Gastrocnemius medialis (tissue), 4 donors: ENCODE measurements around the gene TPX2. TPM values are rescaled to one million over a fixed set of nuclear protein-coding genes. Genes with fewer than 3 reads are reported as not detected.

Experiments
- ATAC-seq, 2 donors: fragments of 150-250 bp; one replicate each; pipeline ENCODE4 v1.9.1; 2016
- DNase-seq, 2 donors: peaks; one replicate each; pipeline ENCODE4 v3.0.0-alpha.2; 2019
- H3K27ac ChIP-seq, 4 donors: fragments of 200-600 bp; sonication (generic); 1 replicate in 1 of 4; 2 replicates in 3 of 4; pipeline ENCODE4 v1.5.1; 2016 to 2018; ENCODE audit warnings: mild to moderate bottlenecking in 2 of 4, moderate library complexity in 1 of 4
- H3K27me3 ChIP-seq, 3 donors: fragments of 200-600 bp; sonication (generic) in 2 of 3; 1 replicate in 1 of 3; 2 replicates in 2 of 3; pipeline versions ENCODE4 v1.5.1 to v1.6.0; 2016 to 2019; ENCODE audit warnings: mild to moderate bottlenecking in 1 of 3, moderate library complexity in 1 of 3
- H3K36me3 ChIP-seq, 2 donors: fragments of 200-600 bp; sonication (generic) in 1 of 2; one replicate each; pipeline ENCODE4 v1.5.1; 2017 to 2018
- H3K4me1 ChIP-seq, 2 donors: fragments of 200-600 bp; sonication (generic) in 1 of 2; one replicate each; pipeline ENCODE4 v1.5.1; 2016 to 2017; ENCODE audit warnings: mild to moderate bottlenecking in 2 of 2
- H3K4me3 ChIP-seq, 4 donors: fragments of 200-600 bp; sonication (generic) in 3 of 4; 1 replicate in 1 of 4; 2 replicates in 3 of 4; pipeline ENCODE4 v1.5.1; 2016 to 2019; ENCODE audit warnings: mild to moderate bottlenecking in 2 of 4
- H3K9me3 ChIP-seq, 3 donors: fragments of 200-600 bp; sonication (generic) in 2 of 3; 1 replicate in 1 of 3; 2 replicates in 2 of 3; pipeline ENCODE4 v1.5.1; 2016 to 2019
- CTCF ChIP-seq, 5 experiments: fragments of 450-650 bp in 3 of 5; fragments of 200-600 bp in 2 of 5; sonication (generic) in 2 of 5; IDR thresholded peaks in 4 of 5; conservative IDR thresholded peaks in 1 of 5; 1 replicate in 4 of 5; 2 replicates in 1 of 5; pipeline ENCODE4 v1.5.1; 2016 to 2019; ENCODE audit warnings: antibody characterized with exemption in 5 of 5, mild to moderate bottlenecking in 3 of 5, moderate library complexity in 3 of 5
- POLR2A ChIP-seq, 2 donors: fragments of 450-650 bp; IDR thresholded peaks; one replicate each; pipeline ENCODE4 v1.6.1; 2017; ENCODE audit warnings: antibody characterized with exemption in 2 of 2, mild to moderate bottlenecking in 2 of 2, moderate library complexity in 2 of 2
- in situ Hi-C, 4 donors: fragments of 200-750 bp; cut with MboI; loops; one replicate each; pipeline versions ENCODE4 v1.15.0 to v1.8.0; 2017; ENCODE audit warnings: low sequenced_read_pairs in 4 of 4
- intact Hi-C: fragments of 100-400 bp; cut with DNase I; formaldehyde crosslinking; loops from one replicate; pipeline ENCODE4 v1.15.1; 2023; ENCODE audit warnings: low total_unique reads
- total RNA-seq, 4 donors: library from RNA; depleted of rRNA; stranded (reverse); fragments of >200 nt; gene quantifications; one replicate each; pipeline versions ENCODE4 v1.1.0 to v1.2.3, GENCODE V29; 2016

The TPX2 gene
- total RNA-seq, 4 donors from 2014 or later: 0.46 to 1.9 (median 1.0) TPM

DNA sequence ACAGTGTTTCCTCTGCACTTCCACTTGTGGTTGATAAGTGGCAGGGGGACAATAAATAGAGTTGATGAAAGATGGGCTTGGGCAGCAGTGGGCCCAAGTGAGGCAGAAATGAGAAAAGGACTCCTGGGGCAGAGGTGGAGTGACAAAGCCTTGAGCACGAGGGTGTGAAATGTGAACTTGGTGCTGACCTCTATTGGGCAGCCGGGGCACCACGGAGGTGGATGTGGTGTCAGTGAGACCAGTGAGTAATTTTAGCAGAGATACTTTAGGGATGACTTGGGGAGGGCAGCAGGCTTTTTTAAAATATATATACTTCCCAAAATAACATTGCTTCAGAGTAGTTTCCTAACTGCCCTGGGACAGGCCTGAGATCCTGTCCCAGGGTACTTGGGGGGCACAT lies 49.5 kb downstream of the TPX2 start:
- in situ Hi-C loops: no loop called here
- Histone ChIP-seq H3K27ac (peak overlapping the region in 2 of 4 donors; percentile 29 to 65), H3K4me3 (no peak overlapping the region), H3K4me1 (peaks cover 0 to 6% of the 10 kb centered on the region in 2 donors), H3K36me3 (no peaks in the 10 kb centered on the region), H3K9me3 (no peaks in the 10 kb centered on the region), H3K27me3 (no peaks in the 10 kb centered on the region)
- no peak for TF ChIP-seq CTCF (IDR thresholded peaks at IDR 0.05 in 4 of 5, conservative IDR thresholded peaks at IDR 0.05 in 1 of 5)
- no peak for TF ChIP-seq POLR2A (IDR thresholded peaks at IDR 0.05)
- peak; percentile 11 to 62 for DNase-seq
- intact Hi-C loops: loop anchor here (5.0 kb wide), 1 partner anchor 41 kb away; no protein-coding TSS in a partner anchor
- peak; percentile 90 to 97 for ATAC-seq

DNA sequence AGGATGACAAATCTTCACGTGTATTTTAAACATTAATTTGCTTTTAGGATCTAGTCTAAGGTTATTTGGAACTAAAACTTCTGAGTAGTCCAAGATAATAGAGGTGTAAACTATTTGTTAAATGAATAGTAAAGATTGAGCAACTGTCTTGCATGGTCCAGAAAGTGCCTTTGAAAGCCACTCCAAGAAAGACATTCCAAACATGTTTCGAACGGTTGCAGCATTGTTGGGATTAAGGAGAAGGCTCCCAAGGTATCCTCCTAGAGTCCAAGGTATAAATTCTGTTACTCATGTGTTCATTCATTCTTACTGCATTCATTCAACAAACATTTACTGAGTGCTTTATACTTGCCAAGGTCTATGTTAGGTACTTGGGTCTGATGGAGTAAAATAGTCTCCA lies 51.3 kb downstream of the TPX2 start:
- Histone ChIP-seq H3K9me3 (no peaks in the 10 kb centered on the region), H3K36me3 (no peaks in the 10 kb centered on the region), H3K4me1 (peaks cover 0 to 6% of the 10 kb centered on the region in 2 donors), H3K4me3 (no peak overlapping the region), H3K27ac (no peak overlapping the region), H3K27me3 (no peaks in the 10 kb centered on the region)
- intact Hi-C loops: no loop called here
- ATAC-seq (no peak), DNase-seq (no peak)
- in situ Hi-C loops: no loop called here
- TF ChIP-seq POLR2A (IDR thresholded peaks at IDR 0.05): no peak
- TF ChIP-seq CTCF (IDR thresholded peaks at IDR 0.05 in 4 of 5, conservative IDR thresholded peaks at IDR 0.05 in 1 of 5): no peak

DNA sequence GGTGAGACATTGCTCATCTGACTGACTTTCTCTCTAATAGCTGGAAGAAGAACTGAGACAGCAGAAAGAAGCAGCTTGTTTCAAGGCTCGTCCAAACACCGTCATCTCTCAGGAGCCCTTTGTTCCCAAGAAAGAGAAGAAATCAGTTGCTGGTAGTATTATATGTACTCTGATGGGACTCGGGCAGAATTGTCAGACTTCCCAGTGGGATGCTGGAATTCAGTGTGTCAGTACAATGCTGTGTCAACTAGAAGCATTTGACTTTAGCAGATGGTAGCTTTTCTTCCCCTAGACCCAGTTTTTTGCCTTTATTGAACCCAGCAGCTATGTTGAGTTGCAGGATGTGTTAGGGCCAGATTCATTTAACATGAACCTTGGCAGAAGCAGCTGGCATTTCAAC lies 58.3 kb downstream of the TPX2 start:
- Histone ChIP-seq H3K4me3 (no peak overlapping the region), H3K27me3 (no peaks in the 10 kb centered on the region), H3K27ac (no peak overlapping the region), H3K4me1 (no peaks in the 10 kb centered on the region), H3K9me3 (no peaks in the 10 kb centered on the region), H3K36me3 (no peaks in the 10 kb centered on the region)
- intact Hi-C loops (no loop called here), in situ Hi-C loops (no loop called here)
- TF ChIP-seq POLR2A (IDR thresholded peaks at IDR 0.05): no peak
- no peak for TF ChIP-seq CTCF (IDR thresholded peaks at IDR 0.05 in 4 of 5, conservative IDR thresholded peaks at IDR 0.05 in 1 of 5)
- no peak for DNase-seq
- ATAC-seq: no peak

- Histone ChIP-seq H3K27ac (no peak overlapping the region), H3K9me3 (no peaks in the 10 kb centered on the region), H3K4me3 (no peak overlapping the region), H3K27me3 (no peaks in the 10 kb centered on the region), H3K36me3 (no peaks in the 10 kb centered on the region), H3K4me1 (peaks cover 17 to 18% of the 10 kb centered on the region in 2 donors)
- intact Hi-C loops (no loop called here), in situ Hi-C loops (loop anchor here in 1 of 4 donors (25.0 kb wide), 1 partner anchor 139 kb away; no protein-coding TSS in a partner anchor)
- ATAC-seq (no peak), DNase-seq (no peak)
- no peak for TF ChIP-seq CTCF (IDR thresholded peaks at IDR 0.05 in 4 of 5, conservative IDR thresholded peaks at IDR 0.05 in 1 of 5)
- no peak for TF ChIP-seq POLR2A (IDR thresholded peaks at IDR 0.05)
Measured at GRCh38 chr20:31801508-31801907, 62.4 kb downstream of the TPX2 start.
